Measurements from ENCODE around the gene MAD1L1. TPM values are rescaled to one million over a fixed set of nuclear protein-coding genes. Genes with fewer than 3 reads are reported as not detected.
A peak's percentile ranks its signal among the peaks of the same experiment; 100 is the strongest.

Gene MAD1L1
- total and polyA plus RNA-seq, 11 donors: 11.1 to 29.7 (median 20.9) TPM

GRCh38 chr7:1894906-1895663, 337.7 kb downstream of the MAD1L1 start:
- DNase-seq (peak in 2 of 5 donors; percentile 23 to 24), ATAC-seq (no peak)
- Histone ChIP-seq H3K4me1 (peaks cover 0 to 22% (median 9%) of the 10 kb centered on the region in 12 donors), H3K27ac (peak overlapping the region in 10 of 12 donors; percentile 4 to 77 (median 50)), H3K9me3 (no peaks in the 10 kb centered on the region), H3K4me3 (no peak overlapping the region), H3K27me3 (no peaks in the 10 kb centered on the region), H3K36me3 (peaks cover 0 to 22% (median 0%) of the 10 kb centered on the region in 9 donors)
- intact Hi-C loops (cut with DNase I): loop anchor here in 1 of 10 donors (2.0 kb wide), 1 partner anchor 32 kb away; no protein-coding TSS in a partner anchor
- 81 to 87% (median 84%) methylated on average over 14 to 15 of the region's 15 CpGs for WGBS, 4 donors
- TF ChIP-seq POLR2A (IDR thresholded peaks at IDR 0.05) (no peak), CTCF (IDR thresholded peaks at IDR 0.05) (no peak)

GRCh38 chr7:1894313-1894900, 338.3 kb downstream of the MAD1L1 start:
- no peaks in the 10 kb centered on the region for H3K9me3 ChIP-seq
- H3K4me1 ChIP-seq: peaks cover 0 to 22% (median 9%) of the 10 kb centered on the region in 12 donors
- no peak overlapping the region for H3K27ac ChIP-seq
- no peak for TF ChIP-seq POLR2A (IDR thresholded peaks at IDR 0.05)
- TF ChIP-seq CTCF (IDR thresholded peaks at IDR 0.05): no peak
- H3K4me3 ChIP-seq: no peak overlapping the region
- H3K36me3 ChIP-seq: peaks cover 0 to 22% (median 0%) of the 10 kb centered on the region in 9 donors
- no peaks in the 10 kb centered on the region for H3K27me3 ChIP-seq
- intact Hi-C loops (cut with DNase I): loop anchor here in 1 of 10 donors (2.0 kb wide), 1 partner anchor 32 kb away; no protein-coding TSS in a partner anchor
- ATAC-seq (no peak), DNase-seq (peak in 2 of 5 donors; percentile 14 to 17)
- WGBS, 4 donors: 93 to 97% (median 96%) methylated on average over 7 to 9 of the region's 9 CpGs

- intact Hi-C loops (cut with DNase I): no loop called here
- Histone ChIP-seq H3K9me3 (no peaks in the 10 kb centered on the region), H3K4me1 (peaks cover 0 to 22% (median 9%) of the 10 kb centered on the region in 12 donors), H3K27me3 (no peaks in the 10 kb centered on the region), H3K27ac (no peak overlapping the region), H3K36me3 (peaks cover 0 to 22% (median 0%) of the 10 kb centered on the region in 9 donors), H3K4me3 (no peak overlapping the region)
- ATAC-seq (no peak), DNase-seq (peak in 1 of 5 donors; percentile 14)
- 75 to 94% (median 87%) methylated on average over 2 to 5 of the region's 5 CpGs for WGBS, 4 donors
- TF ChIP-seq POLR2A (IDR thresholded peaks at IDR 0.05): no peak
- no peak for TF ChIP-seq CTCF (IDR thresholded peaks at IDR 0.05)
Observed at GRCh38 chr7:1893451-1893850, 339.3 kb downstream of the MAD1L1 start.

- TF ChIP-seq CTCF (IDR thresholded peaks at IDR 0.05): no peak
- TF ChIP-seq POLR2A (IDR thresholded peaks at IDR 0.05): no peak
- Histone ChIP-seq H3K36me3 (peaks cover 0 to 19% (median 0%) of the 10 kb centered on the region in 9 donors), H3K4me1 (peaks cover 0 to 22% (median 9%) of the 10 kb centered on the region in 12 donors), H3K27me3 (no peaks in the 10 kb centered on the region), H3K27ac (no peak overlapping the region), H3K4me3 (no peak overlapping the region), H3K9me3 (no peaks in the 10 kb centered on the region)
- peak in 2 of 5 donors; percentile 18 to 31 for DNase-seq
- intact Hi-C loops (cut with DNase I): no loop called here
- WGBS, 4 donors: 52 to 83% (median 72%) methylated on average over 8 to 11 of the region's 11 CpGs
- no peak for ATAC-seq
Observed at GRCh38 chr7:1893036-1893435, 339.7 kb downstream of the MAD1L1 start.
